KMS-11 (cell line): ENCODE measurements around the gene ZFY.

Experiments
- H2AFZ ChIP-seq: fragments of 200-600 bp; sonication (generic); 2 replicates; pipeline ENCODE4 v1.6.1; 2016; ENCODE audit warnings: antibody characterized with exemption, mixed run types, low read depth
- H3K27ac ChIP-seq: fragments of 200-600 bp; sonication (generic); 2 replicates; pipeline ENCODE4 v1.6.1; 2016; ENCODE audit warnings: mild to moderate bottlenecking, mixed run types
- H3K27me3 ChIP-seq: fragments of 200-600 bp; sonication (generic); 2 replicates; pipeline ENCODE4 v1.6.1; 2017; ENCODE audit warnings: mild to moderate bottlenecking, low read depth, mixed run types, moderate library complexity; ENCODE audit not compliant: insufficient read depth
- H3K36me3 ChIP-seq: fragments of 200-600 bp; sonication (generic); 2 replicates; pipeline ENCODE4 v1.6.1; 2017; ENCODE audit warnings: mild to moderate bottlenecking, mixed run types; ENCODE audit not compliant: insufficient read depth
- H3K4me1 ChIP-seq: fragments of 200-600 bp; sonication (generic); 2 replicates; pipeline ENCODE4 v1.6.1; 2016; ENCODE audit warnings: mild to moderate bottlenecking, low read depth, mixed run types; ENCODE audit not compliant: poor library complexity, severe bottlenecking
- H3K4me2 ChIP-seq: fragments of 200-600 bp; sonication (generic); 2 replicates; pipeline ENCODE4 v1.7.0; 2016; ENCODE audit warnings: mild to moderate bottlenecking, mixed run types
- H3K4me3 ChIP-seq: fragments of 200-600 bp; sonication (generic); IDR thresholded peaks from 2 replicates; pipeline ENCODE4 v1.6.1; 2017; ENCODE audit warnings: low read depth, low read length, mixed read lengths; ENCODE audit not compliant: insufficient read depth
- H3K79me2 ChIP-seq: fragments of 200-600 bp; sonication (generic); 2 replicates; pipeline ENCODE4 v1.6.1; 2016; ENCODE audit warnings: low read depth, mixed run types; ENCODE audit not compliant: insufficient read depth
- H3K9ac ChIP-seq: fragments of 200-600 bp; sonication (generic); 2 replicates; pipeline ENCODE4 v1.6.1; 2016; ENCODE audit warnings: mild to moderate bottlenecking, mixed run types
- H4K20me1 ChIP-seq: fragments of 200-600 bp; sonication (generic); 2 replicates; pipeline ENCODE4 v1.6.1; 2016; ENCODE audit warnings: mild to moderate bottlenecking, mixed run types; ENCODE audit not compliant: insufficient read depth
- CTCF ChIP-seq: fragments of 200-600 bp; sonication (generic); conservative IDR thresholded peaks from 2 replicates; pipeline ENCODE4 v1.6.1; 2017; ENCODE audit warnings: low read depth, mild to moderate bottlenecking, antibody characterized with exemption, low read length, moderate library complexity, mixed read lengths

Gene ZFY

GRCh38 chrY:2934861-2935715 is at the start of gene ZFY:
Gene ZFY (plus strand): TSS chrY:2935381. CDS start chrY:2953937, 18,556 bp downstream.
- H2AFZ ChIP-seq, result no peak within 1 kb of the TSS
- no peak within 1 kb of the TSS for H3K4me3 ChIP-seq
- no peak within 1 kb of the TSS for H3K4me2 ChIP-seq
- no peak within 1 kb of the TSS for H3K27ac ChIP-seq
- no peaks in the 10 kb centered on the region for H3K36me3 ChIP-seq
- H3K9ac ChIP-seq, result no peak within 1 kb of the TSS
- no peaks in the 10 kb centered on the region for H4K20me1 ChIP-seq
- H3K79me2 ChIP-seq, result no peaks in the 10 kb centered on the region
- H3K27me3 ChIP-seq, result no peaks in the 10 kb centered on the region
- H3K4me1 ChIP-seq, result no peaks in the 10 kb centered on the region
- TF ChIP-seq CTCF, result no peak

- Histone ChIP-seq H3K9ac (no peak overlapping the region), H3K27me3 (no peaks in the 10 kb centered on the region), H3K27ac (no peak overlapping the region), H3K36me3 (no peaks in the 10 kb centered on the region), H3K4me3 (no peak overlapping the region), H3K4me2 (no peak overlapping the region), H2AFZ (no peak overlapping the region), H3K79me2 (no peaks in the 10 kb centered on the region), H4K20me1 (no peaks in the 10 kb centered on the region), H3K4me1 (no peaks in the 10 kb centered on the region)
- no peak for TF ChIP-seq CTCF
Measured at GRCh38 chrY:2885880-2886279, 49.3 kb upstream of the ZFY start.

- no peak overlapping the region for H3K9ac ChIP-seq
- no peak overlapping the region for H3K4me2 ChIP-seq
- H3K27ac ChIP-seq, result no peak overlapping the region
Measured at GRCh38 chrY:2887386-2887785, 47.8 kb upstream of the ZFY start.

GRCh38 chrY:2887955-2888354 is 47.2 kb upstream of the ZFY start:
- TF ChIP-seq CTCF, result no peak
- H2AFZ ChIP-seq, result no peak overlapping the region
- H3K36me3 ChIP-seq, result no peaks in the 10 kb centered on the region
- H3K27ac ChIP-seq, result no peak overlapping the region
- H3K79me2 ChIP-seq, result no peaks in the 10 kb centered on the region
- H3K9ac ChIP-seq, result no peak overlapping the region
- H4K20me1 ChIP-seq, result no peaks in the 10 kb centered on the region
- no peaks in the 10 kb centered on the region for H3K27me3 ChIP-seq
- no peak overlapping the region for H3K4me3 ChIP-seq
- no peaks in the 10 kb centered on the region for H3K4me1 ChIP-seq
- no peak overlapping the region for H3K4me2 ChIP-seq

More at GRCh38 chrY:2887386-2887785, 47.8 kb upstream of the ZFY start:
- TF ChIP-seq CTCF, result no peak
- no peaks in the 10 kb centered on the region for H3K27me3 ChIP-seq
- no peak overlapping the region for H2AFZ ChIP-seq
- no peaks in the 10 kb centered on the region for H3K36me3 ChIP-seq
- H4K20me1 ChIP-seq, result no peaks in the 10 kb centered on the region
- no peaks in the 10 kb centered on the region for H3K4me1 ChIP-seq
- H3K4me3 ChIP-seq, result no peak overlapping the region
- H3K79me2 ChIP-seq, result no peaks in the 10 kb centered on the region
